GM19452 (cell line): ENCODE measurements around the gene SPX.

ENCODE experiments used
- ATAC-seq: cut with Tn5 transposase; IDR thresholded peaks from one replicate; pipeline ENCODE4 v1.9.1; 2021; ENCODE audit not compliant: unreplicated experiment

Gene SPX

GRCh38 chr12:21577516-21577915, 51.4 kb downstream of the SPX start:
- no peak for ATAC-seq

- no peak for ATAC-seq
Observed at GRCh38 chr12:21580748-21581516, 54.8 kb downstream of the SPX start.
